ENCODE data around the gene VPS4B.
"Not testable (repeated sequence)": the region's sequence is repeated elsewhere in the genome, so short reads cannot be mapped to it uniquely, and the experiment has no call there.

The VPS4B gene

GRCh38 chr18:63376538-63376937 lies 45.7 kb downstream of the VPS4B start:
- FAIRE-seq, result no peak
- no peak for DNase-seq (ENCODE audit: extremely low spot score, insufficient read length, low read depth)

- DNase-seq (ENCODE audit: extremely low spot score, insufficient read length, low read depth), result no peak
- no peak for FAIRE-seq
These were observed 47.7 kb downstream of the VPS4B start for GRCh38 chr18:63374540-63374939.

GRCh38 chr18:63373161-63373560 lies 49.1 kb downstream of the VPS4B start:
- DNase-seq (ENCODE audit: extremely low spot score, insufficient read length, low read depth) (no peak), FAIRE-seq (no peak)

- no peak for DNase-seq (ENCODE audit: extremely low spot score, insufficient read length, low read depth)
These were observed 53.7 kb downstream of the VPS4B start for GRCh38 chr18:63368611-63369010.

GRCh38 chr18:63367053-63367953 lies 55.0 kb downstream of the VPS4B start, which contains the start of gene KDSR:
TSS of gene KDSR (minus strand) at chr18:63367206. CDS start at chr18:63367118, 88 bp downstream.
- peak; percentile 85 for FAIRE-seq
- peak; percentile 76 for DNase-seq (ENCODE audit: extremely low spot score, insufficient read length, low read depth)

More at GRCh38 chr18:63368611-63369010, 53.7 kb downstream of the VPS4B start:
- no peak for FAIRE-seq

GRCh38 chr18:63366213-63367052 lies 55.8 kb downstream of the VPS4B start:
- DNase-seq (ENCODE audit: extremely low spot score, insufficient read length, low read depth), result peak; percentile 30
- peak; percentile 62 for FAIRE-seq

GRCh38 chr18:63365876-63366212 lies 56.4 kb downstream of the VPS4B start:
- DNase-seq (ENCODE audit: extremely low spot score, insufficient read length, low read depth), result no peak

GRCh38 chr18:63363951-63364350 lies 58.3 kb downstream of the VPS4B start:
- FAIRE-seq (peak; percentile 71), DNase-seq (ENCODE audit: extremely low spot score, insufficient read length, low read depth) (no peak)

More at GRCh38 chr18:63365876-63366212, 56.4 kb downstream of the VPS4B start:
- FAIRE-seq, result peak; percentile 56

- FAIRE-seq; DNase-seq (ENCODE audit: extremely low spot score, insufficient read length, low read depth): not testable (repeated sequence)
These were observed 58.9 kb downstream of the VPS4B start for GRCh38 chr18:63363420-63363819.

- FAIRE-seq, result no peak
- no peak for DNase-seq (ENCODE audit: extremely low spot score, insufficient read length, low read depth)
These were observed 65.9 kb downstream of the VPS4B start for GRCh38 chr18:63356272-63356896.

GRCh38 chr18:63350230-63350629 lies 72.0 kb downstream of the VPS4B start:
- no peak for FAIRE-seq
- DNase-seq (ENCODE audit: extremely low spot score, insufficient read length, low read depth), result no peak

- DNase-seq (ENCODE audit: extremely low spot score, insufficient read length, low read depth) (no peak), FAIRE-seq (peak; percentile 15)
These were observed 73.7 kb downstream of the VPS4B start for GRCh38 chr18:63348508-63349136.

- no peak for FAIRE-seq
These were observed 75.6 kb downstream of the VPS4B start for GRCh38 chr18:63346480-63347183.

GRCh38 chr18:63346031-63346430 lies 76.2 kb downstream of the VPS4B start:
- FAIRE-seq (no peak), DNase-seq (ENCODE audit: extremely low spot score, insufficient read length, low read depth) (no peak)

More at GRCh38 chr18:63346480-63347183, 75.6 kb downstream of the VPS4B start:
- DNase-seq (ENCODE audit: extremely low spot score, insufficient read length, low read depth), result no peak

- FAIRE-seq (no peak), DNase-seq (ENCODE audit: extremely low spot score, insufficient read length, low read depth) (no peak)
These were observed 77.4 kb downstream of the VPS4B start for GRCh38 chr18:63344918-63345317.

GRCh38 chr18:63344263-63344662 lies 78.0 kb downstream of the VPS4B start:
- DNase-seq (ENCODE audit: extremely low spot score, insufficient read length, low read depth) (no peak), FAIRE-seq (no peak)

GRCh38 chr18:63342206-63342605 lies 80.1 kb downstream of the VPS4B start:
- FAIRE-seq (peak; percentile 57), DNase-seq (ENCODE audit: extremely low spot score, insufficient read length, low read depth) (no peak)

- no peak for DNase-seq (ENCODE audit: extremely low spot score, insufficient read length, low read depth)
These were observed 82.3 kb downstream of the VPS4B start for GRCh38 chr18:63339920-63340484.

More at GRCh38 chr18:63339920-63340484, 82.3 kb downstream of the VPS4B start:
- FAIRE-seq, result no peak
